Mucosa of stomach (tissue), 1 donor: Measurements from ENCODE around the gene KIAA0319L.

ENCODE experiments used
- H3K27me3 ChIP-seq: one replicate; pipeline ENCODE4 v1.7.0; 2013; ENCODE audit warnings: mild to moderate bottlenecking, low read length; ENCODE audit not compliant: control insufficient read depth, insufficient read depth
- H3K36me3 ChIP-seq: one replicate; pipeline ENCODE4 v1.7.0; 2013; ENCODE audit warnings: low read length; ENCODE audit not compliant: control insufficient read depth, insufficient read depth
- H3K4me1 ChIP-seq: one replicate; pipeline ENCODE4 v1.7.0; 2013; ENCODE audit warnings: mild to moderate bottlenecking, low read length; ENCODE audit not compliant: control insufficient read depth, insufficient read depth
- H3K4me3 ChIP-seq: one replicate; pipeline ENCODE4 v1.7.0; 2013; ENCODE audit warnings: low read length
- H3K9ac ChIP-seq: one replicate; pipeline ENCODE4 v1.7.0; 2013; ENCODE audit warnings: mild to moderate bottlenecking, low read length, moderate library complexity
- H3K9me3 ChIP-seq: one replicate; pipeline ENCODE4 v1.7.0; 2013; ENCODE audit warnings: mild to moderate bottlenecking, low read length, moderate library complexity; ENCODE audit not compliant: control insufficient read depth
- donor health status: Pancreatic carcinoma.

KIAA0319L gene

GRCh38 chr1:35454616-35455015 is 102.6 kb downstream of the KIAA0319L start:
- no peaks in the 10 kb centered on the region for H3K27me3 ChIP-seq
- peaks cover 14% of the 10 kb centered on the region for H3K36me3 ChIP-seq
- no peaks in the 10 kb centered on the region for H3K4me1 ChIP-seq
- no peak overlapping the region for H3K9ac ChIP-seq
- H3K9me3 ChIP-seq, result no peaks in the 10 kb centered on the region
- H3K4me3 ChIP-seq, result no peak overlapping the region

- Histone ChIP-seq H3K27me3 (no peaks in the 10 kb centered on the region), H3K9ac (no peak overlapping the region), H3K9me3 (no peaks in the 10 kb centered on the region), H3K36me3 (peaks cover 18% of the 10 kb centered on the region), H3K4me1 (no peaks in the 10 kb centered on the region), H3K4me3 (no peak overlapping the region)
Measured at GRCh38 chr1:35454176-35454575, 103.0 kb downstream of the KIAA0319L start.

- no peaks in the 10 kb centered on the region for H3K4me1 ChIP-seq
- H3K4me3 ChIP-seq, result no peak overlapping the region
- H3K27me3 ChIP-seq, result no peaks in the 10 kb centered on the region
- no peak overlapping the region for H3K9ac ChIP-seq
- H3K9me3 ChIP-seq, result no peaks in the 10 kb centered on the region
- H3K36me3 ChIP-seq, result peaks cover 18% of the 10 kb centered on the region
Measured at GRCh38 chr1:35453031-35453430, 104.2 kb downstream of the KIAA0319L start.

- Histone ChIP-seq H3K4me1 (no peaks in the 10 kb centered on the region), H3K9me3 (no peaks in the 10 kb centered on the region), H3K4me3 (no peak overlapping the region), H3K9ac (peak overlapping the region; percentile 28), H3K36me3 (peaks cover 18% of the 10 kb centered on the region), H3K27me3 (no peaks in the 10 kb centered on the region)
Measured at GRCh38 chr1:35452106-35452774, 105.0 kb downstream of the KIAA0319L start.

GRCh38 chr1:35451125-35451528 is 106.1 kb downstream of the KIAA0319L start:
- Histone ChIP-seq H3K27me3 (no peaks in the 10 kb centered on the region), H3K9ac (no peak overlapping the region), H3K9me3 (no peaks in the 10 kb centered on the region), H3K4me3 (no peak overlapping the region), H3K36me3 (peaks cover 18% of the 10 kb centered on the region), H3K4me1 (no peaks in the 10 kb centered on the region)

GRCh38 chr1:35449334-35450008 is 107.7 kb downstream of the KIAA0319L start:
- H3K36me3 ChIP-seq, result peaks cover 18% of the 10 kb centered on the region
- no peak overlapping the region for H3K4me3 ChIP-seq
- no peaks in the 10 kb centered on the region for H3K27me3 ChIP-seq
- H3K9me3 ChIP-seq, result no peaks in the 10 kb centered on the region
- H3K9ac ChIP-seq, result no peak overlapping the region
- no peaks in the 10 kb centered on the region for H3K4me1 ChIP-seq

GRCh38 chr1:35448344-35448801 is 108.8 kb downstream of the KIAA0319L start:
- Histone ChIP-seq H3K4me1 (no peaks in the 10 kb centered on the region), H3K9ac (no peak overlapping the region), H3K36me3 (peaks cover 10% of the 10 kb centered on the region)

GRCh38 chr1:35447278-35447677 is 109.9 kb downstream of the KIAA0319L start:
- H3K4me1 ChIP-seq, result no peaks in the 10 kb centered on the region

More at GRCh38 chr1:35448344-35448801, 108.8 kb downstream of the KIAA0319L start:
- H3K4me3 ChIP-seq, result no peak overlapping the region
- H3K9me3 ChIP-seq, result no peaks in the 10 kb centered on the region
- H3K27me3 ChIP-seq, result no peaks in the 10 kb centered on the region

GRCh38 chr1:35444519-35444774 is 112.8 kb downstream of the KIAA0319L start:
- Histone ChIP-seq H3K9me3 (no peaks in the 10 kb centered on the region), H3K36me3 (peaks cover 3% of the 10 kb centered on the region), H3K4me3 (no peak overlapping the region), H3K27me3 (no peaks in the 10 kb centered on the region), H3K4me1 (no peaks in the 10 kb centered on the region), H3K9ac (no peak overlapping the region)

More at GRCh38 chr1:35447278-35447677, 109.9 kb downstream of the KIAA0319L start:
- no peaks in the 10 kb centered on the region for H3K27me3 ChIP-seq
- H3K4me3 ChIP-seq, result no peak overlapping the region
- H3K9ac ChIP-seq, result no peak overlapping the region
- no peaks in the 10 kb centered on the region for H3K9me3 ChIP-seq
- H3K36me3 ChIP-seq, result peaks cover 9% of the 10 kb centered on the region

GRCh38 chr1:35443768-35444518 is 113.3 kb downstream of the KIAA0319L start:
- Histone ChIP-seq H3K9me3 (no peaks in the 10 kb centered on the region), H3K36me3 (peaks cover 6% of the 10 kb centered on the region), H3K4me3 (no peak overlapping the region), H3K27me3 (no peaks in the 10 kb centered on the region), H3K9ac (no peak overlapping the region), H3K4me1 (no peaks in the 10 kb centered on the region)

GRCh38 chr1:35442734-35443133 is 114.5 kb downstream of the KIAA0319L start:
- Histone ChIP-seq H3K9me3 (no peaks in the 10 kb centered on the region), H3K36me3 (peaks cover 9% of the 10 kb centered on the region), H3K4me1 (no peaks in the 10 kb centered on the region), H3K9ac (no peak overlapping the region), H3K4me3 (no peak overlapping the region), H3K27me3 (no peaks in the 10 kb centered on the region)

- no peaks in the 10 kb centered on the region for H3K9me3 ChIP-seq
- H3K4me1 ChIP-seq, result no peaks in the 10 kb centered on the region
- no peak overlapping the region for H3K9ac ChIP-seq
- H3K36me3 ChIP-seq, result peaks cover 9% of the 10 kb centered on the region
- no peak overlapping the region for H3K4me3 ChIP-seq
- no peaks in the 10 kb centered on the region for H3K27me3 ChIP-seq
Measured at GRCh38 chr1:35441926-35442579, 115.2 kb downstream of the KIAA0319L start.
